NOMO-1 (cell line): ENCODE measurements around the gene ZBTB3.
A peak's percentile ranks its signal among the peaks of the same experiment; 100 is the strongest.
"Not testable (repeated sequence)": the region's sequence is repeated elsewhere in the genome, so short reads cannot be mapped to it uniquely, and the experiment has no call there.

ENCODE experiments used
- DNase-seq, 2 experiments: peaks; one replicate each; lab custom pipeline; 2025; ENCODE audit not compliant: unreplicated experiment in 2 of 2; lab: John Stamatoyannopoulos, UW

ZBTB3 gene

GRCh38 chr11:62716816-62717215, 37.1 kb downstream of the ZBTB3 start:
- DNase-seq = no peak

GRCh38 chr11:62716206-62716605, 37.8 kb downstream of the ZBTB3 start:
- no peak for DNase-seq

DNA sequence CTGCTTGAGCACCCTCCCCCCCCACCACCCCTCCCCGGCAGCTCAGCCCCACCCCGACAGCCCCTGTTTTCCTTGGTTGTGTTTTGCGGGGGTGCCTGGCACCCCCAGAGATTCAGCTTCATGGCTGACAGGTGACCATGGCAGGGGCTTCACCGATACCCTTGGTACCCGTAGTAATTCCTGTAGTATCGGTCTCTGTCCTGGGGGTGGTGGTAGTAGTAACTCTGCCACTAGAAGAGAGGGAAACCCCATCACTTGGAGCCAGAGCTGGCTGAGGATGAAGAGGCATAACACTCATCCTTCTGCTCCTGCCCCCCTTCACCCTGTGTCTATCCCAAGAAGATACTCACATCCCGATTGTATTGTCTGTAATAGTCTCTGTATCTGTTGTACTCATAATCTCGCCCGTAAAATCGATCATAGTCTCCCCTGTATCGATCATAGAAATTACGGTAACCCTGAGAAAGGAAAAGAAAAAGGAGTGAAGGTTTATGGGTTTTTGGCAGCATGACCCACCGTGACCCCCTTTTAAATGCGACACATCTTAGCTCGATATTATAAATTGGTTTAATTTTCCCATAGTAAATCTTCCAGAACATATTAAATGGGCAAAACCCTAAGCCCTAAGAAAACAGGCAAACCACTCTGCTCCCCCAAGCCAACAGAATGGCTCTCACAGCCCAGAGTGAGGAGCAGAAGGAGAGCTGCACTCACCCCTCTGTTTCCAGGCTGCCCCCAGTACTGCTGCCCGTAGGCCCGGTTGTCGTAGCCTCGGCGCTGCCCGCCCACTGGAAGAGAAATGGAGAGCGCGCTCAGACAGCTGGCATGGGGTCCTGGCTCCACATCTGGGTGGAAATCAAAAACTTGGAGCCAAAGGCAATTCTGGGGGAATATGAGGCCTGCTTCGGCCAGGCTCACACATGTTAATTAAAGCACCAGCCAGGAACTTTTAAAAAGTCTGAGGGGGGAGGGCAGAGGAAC, 38.5 kb downstream of the ZBTB3 start:
- no peak for DNase-seq

DNA sequence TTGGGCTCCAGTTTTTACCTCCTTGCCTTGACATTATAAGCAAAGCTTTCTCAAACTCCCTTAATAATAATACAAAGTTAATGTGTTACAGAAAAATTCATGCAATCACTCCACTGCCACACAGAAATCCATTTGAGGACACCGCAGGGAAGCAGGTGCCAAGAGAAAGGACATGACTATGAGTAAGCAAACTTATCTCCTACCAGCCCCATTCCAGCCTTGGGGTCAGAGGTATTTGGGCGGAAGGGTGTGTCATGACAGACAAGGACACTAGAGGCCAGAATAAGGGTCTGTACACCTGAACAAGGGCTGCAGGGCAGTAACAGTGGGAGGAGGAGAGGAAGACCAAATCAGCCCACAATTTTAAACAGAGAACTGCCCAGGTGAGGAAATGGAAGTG, 40.6 kb downstream of the ZBTB3 start:
- no peak for DNase-seq

DNA sequence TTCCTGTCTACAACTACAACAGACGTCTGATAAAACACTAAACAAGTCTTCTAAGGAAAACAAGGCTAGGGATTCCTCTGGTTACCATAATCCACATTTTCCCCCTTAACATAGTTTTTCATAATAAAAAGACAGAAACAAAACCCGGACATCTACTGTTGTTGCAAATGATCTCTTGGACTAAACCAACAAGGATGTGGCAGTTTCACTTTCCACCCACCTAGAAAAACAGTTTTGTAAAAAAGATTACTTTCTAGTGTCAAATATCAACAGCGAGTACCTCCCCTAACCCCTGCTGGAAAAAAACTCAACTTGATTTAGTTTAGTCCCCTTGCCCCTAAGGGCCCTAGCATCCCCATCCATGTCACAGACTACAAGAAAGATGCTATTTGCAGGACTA, 41.1 kb downstream of the ZBTB3 start:
- DNase-seq = no peak

DNA sequence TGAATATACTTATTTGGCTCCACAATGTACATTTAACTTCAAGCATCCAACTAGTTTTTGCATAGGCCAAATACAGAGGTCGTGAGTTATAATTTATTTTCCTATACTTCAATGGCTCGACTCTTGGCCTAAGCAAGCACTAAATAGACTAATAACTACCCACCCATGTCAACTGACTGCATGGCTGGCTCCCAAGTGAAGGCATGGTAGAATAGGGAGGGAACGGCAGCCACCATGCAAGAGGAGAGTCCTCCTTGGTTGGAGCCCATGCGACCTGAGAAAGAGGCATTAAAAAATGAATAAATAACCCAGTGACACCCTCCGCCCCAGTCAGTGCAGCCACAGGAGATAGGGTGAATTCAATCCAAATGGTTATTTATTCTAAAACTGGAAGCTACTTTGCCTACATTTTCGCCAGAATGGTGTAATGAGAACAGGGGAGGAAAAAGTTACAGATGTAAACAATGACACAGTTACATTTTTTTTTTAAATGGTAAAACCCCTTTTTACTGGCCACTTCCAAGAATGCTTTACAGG, 41.6 kb downstream of the ZBTB3 start:
- no peak for DNase-seq

- peak in 1 of 2 experiments; percentile 49 for DNase-seq
Observed at GRCh38 chr11:62710001-62710345, 44.0 kb downstream of the ZBTB3 start.

DNA sequence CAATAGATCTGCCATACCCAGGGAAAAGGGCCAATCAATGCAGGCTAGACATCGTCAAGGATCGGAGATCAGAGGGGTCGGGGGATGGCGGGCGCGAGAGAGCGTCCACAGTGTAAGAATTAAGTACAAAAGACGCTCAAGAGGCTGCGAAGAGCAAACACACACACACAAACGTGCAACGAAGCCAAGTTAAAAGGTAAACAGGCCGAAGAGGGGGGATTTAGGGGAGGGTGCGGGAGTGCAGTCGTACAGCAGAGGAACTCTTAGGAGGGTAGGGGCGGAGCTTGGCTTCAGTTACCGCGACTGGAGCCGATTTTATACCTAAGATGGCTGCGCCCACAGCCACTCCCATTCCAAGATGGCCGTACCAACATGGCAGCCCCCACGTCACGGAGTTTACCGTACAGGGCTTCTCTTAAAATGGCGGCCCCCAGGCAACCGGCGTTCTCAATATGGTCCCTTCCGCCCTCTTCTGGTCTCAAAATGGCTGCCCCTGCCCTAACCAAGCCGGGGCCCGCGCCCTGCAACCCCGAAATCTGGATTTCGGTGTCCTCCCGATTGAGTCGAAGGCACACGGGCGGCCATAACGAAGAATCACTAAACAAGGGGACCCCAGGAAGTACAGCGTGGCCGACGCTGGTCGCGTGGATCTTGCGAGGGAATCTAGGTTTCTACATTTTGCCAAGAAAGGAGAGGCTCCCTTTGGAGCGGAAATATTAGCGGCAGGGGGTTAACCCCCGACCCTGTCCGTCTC, 44.5 kb downstream of the ZBTB3 start:
- DNase-seq = peak; percentile 98

- peak in 1 of 2 experiments; percentile 33 for DNase-seq
Observed at GRCh38 chr11:62708793-62709192, 45.2 kb downstream of the ZBTB3 start.

- DNase-seq = no peak
Observed at GRCh38 chr11:62708392-62708791, 45.6 kb downstream of the ZBTB3 start.

DNA sequence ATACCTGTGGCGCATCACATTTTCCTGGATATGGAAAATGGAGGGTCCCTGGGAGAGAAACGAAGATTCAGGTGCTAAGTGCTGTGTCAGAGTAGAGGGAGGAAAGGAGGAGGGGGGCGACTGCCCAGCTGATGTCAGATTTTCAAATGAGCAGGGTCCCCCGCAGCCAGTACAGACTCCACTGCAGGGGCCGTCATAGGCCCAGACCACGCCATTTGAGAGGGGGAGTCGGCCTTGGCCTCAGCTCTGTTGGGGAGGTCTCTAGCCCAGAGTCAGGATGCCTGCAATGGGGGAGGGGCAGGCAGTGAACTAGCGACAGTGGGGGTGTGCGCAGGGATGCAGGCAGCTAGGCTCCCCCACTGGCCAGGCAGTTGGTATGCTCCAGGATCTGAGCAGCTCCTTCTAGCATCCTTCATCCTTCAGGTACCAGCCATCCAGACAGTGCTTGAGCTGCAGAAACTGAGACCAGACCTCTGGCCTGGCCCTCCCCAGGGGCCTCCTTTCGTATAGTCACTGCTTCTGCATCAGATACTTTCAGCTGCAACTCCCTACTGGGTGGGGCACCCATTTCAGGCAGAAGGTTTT, 46.6 kb downstream of the ZBTB3 start, which contains the start of the genes BSCL2 and GNG3:
TSS of gene BSCL2 (minus strand) at position 148 of the 585 bp plus-strand sequence. CDS start 229 bp downstream, outside the sequence.
TSS of gene GNG3 (plus strand) at position 400 of the 585 bp plus-strand sequence. CDS start 620 bp downstream, outside the sequence.
- no peak for DNase-seq

DNA sequence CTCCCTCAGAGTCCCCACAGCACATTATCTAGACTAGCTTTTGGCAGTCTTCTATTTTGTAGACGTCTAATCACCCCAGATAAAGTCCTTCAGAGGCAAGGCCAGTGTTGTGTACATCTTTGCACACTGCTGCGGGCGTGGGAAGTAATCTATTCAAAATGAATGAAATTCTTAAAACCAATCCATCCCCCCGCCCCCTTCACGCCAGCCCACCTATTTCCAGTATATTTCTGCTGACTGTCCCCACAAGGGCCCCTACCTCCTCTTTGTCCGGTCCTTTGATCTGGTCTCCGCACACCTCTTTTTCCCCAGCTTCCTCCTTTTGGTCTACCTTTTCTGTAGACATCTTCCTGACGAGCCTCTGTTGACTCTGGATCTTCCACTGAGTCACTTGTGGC, 47.1 kb downstream of the ZBTB3 start:
- no peak for DNase-seq

GRCh38 chr11:62705880-62706849, 47.8 kb downstream of the ZBTB3 start:
- peak; percentile 81 to 87 for DNase-seq

DNA sequence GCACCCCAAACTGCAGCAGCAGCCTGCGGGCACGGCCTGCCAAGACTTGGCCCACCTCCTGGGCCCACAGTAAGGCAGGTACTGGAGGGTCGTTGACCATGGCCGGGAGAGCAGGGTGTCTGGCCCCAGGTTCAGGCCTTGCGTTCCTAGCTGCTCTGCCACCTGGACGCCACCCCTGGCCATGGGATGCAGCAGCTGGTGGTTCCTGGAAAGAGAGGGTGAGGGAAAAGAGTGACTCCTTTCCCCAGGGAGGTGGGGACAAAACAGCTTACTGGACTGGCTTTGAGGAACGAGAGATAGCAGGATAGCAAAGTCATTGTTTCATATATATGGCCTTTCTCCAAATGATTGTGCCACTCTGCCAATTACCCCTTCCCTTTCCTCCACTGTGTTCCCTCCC, 48.5 kb downstream of the ZBTB3 start:
- DNase-seq = no peak

- not testable (repeated sequence) for DNase-seq
Observed at GRCh38 chr11:62703921-62704320, 50.0 kb downstream of the ZBTB3 start.

- DNase-seq = no peak
Observed at GRCh38 chr11:62702246-62702645, 51.7 kb downstream of the ZBTB3 start.
